Measurements from ENCODE around the gene MPPED2.

MPPED2 gene, protein sequence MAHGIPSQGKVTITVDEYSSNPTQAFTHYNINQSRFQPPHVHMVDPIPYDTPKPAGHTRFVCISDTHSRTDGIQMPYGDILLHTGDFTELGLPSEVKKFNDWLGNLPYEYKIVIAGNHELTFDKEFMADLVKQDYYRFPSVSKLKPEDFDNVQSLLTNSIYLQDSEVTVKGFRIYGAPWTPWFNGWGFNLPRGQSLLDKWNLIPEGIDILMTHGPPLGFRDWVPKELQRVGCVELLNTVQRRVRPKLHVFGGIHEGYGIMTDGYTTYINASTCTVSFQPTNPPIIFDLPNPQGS

DNA sequence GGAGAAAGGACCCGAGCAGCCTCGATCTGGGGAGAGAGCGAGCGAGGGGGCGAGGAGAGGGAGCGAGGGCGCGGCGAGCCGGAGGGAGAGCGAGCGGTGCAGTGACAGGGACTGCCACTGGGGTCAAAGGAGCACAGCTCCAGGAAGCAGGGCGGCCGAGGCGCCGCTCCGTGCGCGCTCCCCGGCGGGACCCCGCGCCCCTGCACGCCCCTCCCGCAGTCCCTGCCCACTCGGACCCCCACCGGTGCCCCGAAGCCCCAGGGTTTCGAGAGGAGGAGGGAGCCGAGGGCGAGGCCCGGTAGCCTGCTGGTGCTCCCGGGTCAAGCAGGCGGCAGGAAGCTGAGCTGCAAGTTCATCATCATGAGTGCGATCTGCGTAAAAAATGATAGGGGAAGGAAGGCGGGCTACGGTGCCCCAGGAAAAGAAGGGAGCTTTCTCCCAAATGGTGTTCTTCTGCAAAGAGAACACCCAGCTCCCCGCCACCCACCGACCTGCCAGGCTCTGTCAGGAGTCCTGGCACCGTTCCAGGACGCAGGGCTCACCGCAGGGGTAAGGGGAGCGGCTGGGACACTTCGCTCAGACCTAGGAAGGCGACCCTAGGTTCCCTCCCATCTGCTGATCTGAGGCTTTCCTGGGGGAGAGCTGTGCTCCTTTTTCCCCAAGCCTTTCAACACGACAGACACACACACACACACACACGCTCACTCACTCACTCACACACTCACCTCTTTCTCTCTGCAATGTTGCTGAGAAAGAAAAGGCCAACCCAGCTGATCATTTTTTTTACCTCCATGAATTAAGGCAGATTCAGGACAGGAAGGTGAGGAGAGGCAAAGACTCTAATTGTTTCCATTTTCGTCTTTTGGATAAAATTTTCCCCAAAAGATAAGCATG lies at the start of gene MPPED2:
Gene MPPED2 (minus strand): TSS at position 103 of the 894 bp plus-strand sequence. CDS start 5,980 bp downstream, outside the sequence.
- intact Hi-C loops (cut with DNase I): no loop called here
- peak; percentile 7 to 76 (median 56) for DNase-seq

GRCh38 chr11:30635401-30635989 lies 49.3 kb upstream of the MPPED2 start:
- peak; percentile 76 to 98 (median 92) for DNase-seq
- intact Hi-C loops (cut with DNase I): no loop called here

DNA sequence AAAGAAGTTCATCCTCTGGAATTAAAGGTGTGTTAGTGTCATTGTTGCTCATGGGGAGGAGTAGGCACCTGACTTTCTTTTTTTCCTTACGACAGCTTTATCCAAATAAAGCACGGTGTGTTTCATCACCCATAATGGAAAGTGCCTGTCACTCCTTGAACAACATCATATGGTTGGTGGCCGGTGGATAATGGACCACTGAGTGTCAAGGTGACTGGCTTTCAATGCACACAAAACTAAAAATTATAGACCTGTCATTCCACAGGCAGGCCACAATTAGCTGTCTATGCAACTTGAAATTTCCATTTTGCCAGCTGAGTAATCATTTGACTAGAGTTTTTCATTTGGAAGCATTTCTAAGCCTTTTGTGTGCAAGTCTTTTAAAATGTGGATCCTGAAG lies 45.0 kb upstream of the MPPED2 start:
- DNase-seq: no peak
- intact Hi-C loops (cut with DNase I): no loop called here

DNA sequence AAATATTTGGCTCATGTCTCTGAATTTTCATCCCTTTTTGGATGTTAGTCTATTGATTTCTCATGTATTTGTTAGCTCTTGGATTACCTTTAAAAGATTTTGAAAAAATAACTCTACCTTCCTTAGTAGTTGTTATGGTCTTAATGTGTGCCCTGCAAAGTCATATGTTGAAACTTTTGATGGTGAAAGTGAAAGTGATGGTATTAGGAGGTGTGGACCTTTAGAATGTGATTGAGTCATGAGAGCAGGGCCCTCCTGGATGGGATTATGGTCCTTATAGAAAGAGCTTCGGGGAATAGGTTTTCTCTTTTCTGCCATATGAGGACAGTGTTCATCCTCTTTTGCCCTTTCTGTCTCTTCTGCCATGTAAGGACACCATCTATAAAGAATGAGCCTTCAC lies 33.6 kb upstream of the MPPED2 start:
- no peak for DNase-seq
- intact Hi-C loops (cut with DNase I): no loop called here

DNA sequence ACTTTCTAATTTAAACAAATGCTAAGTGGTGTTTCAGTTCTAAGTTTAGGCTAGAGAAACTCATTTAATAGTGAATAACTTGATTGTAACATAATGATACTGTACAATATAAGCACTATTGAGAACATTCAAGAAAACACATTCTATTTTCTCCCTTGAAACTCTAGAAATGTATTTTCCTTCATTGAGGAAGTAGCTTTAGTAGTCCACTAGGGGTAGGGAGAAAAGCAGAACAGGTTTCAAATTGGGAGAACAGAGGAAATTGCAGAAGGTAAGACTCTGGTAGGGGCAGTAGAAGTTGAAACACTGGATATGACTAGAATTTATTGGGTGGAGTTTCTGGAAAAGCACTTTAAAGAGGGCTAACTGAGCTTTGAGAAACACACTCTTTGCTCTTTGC lies 31.6 kb upstream of the MPPED2 start:
- no peak for DNase-seq

GRCh38 chr11:30610628-30611027 lies 24.5 kb upstream of the MPPED2 start:
- intact Hi-C loops (cut with DNase I): no loop called here
- no peak for DNase-seq

More for the DNA sequence above, 31.6 kb upstream of the MPPED2 start:
- intact Hi-C loops (cut with DNase I): no loop called here

DNA sequence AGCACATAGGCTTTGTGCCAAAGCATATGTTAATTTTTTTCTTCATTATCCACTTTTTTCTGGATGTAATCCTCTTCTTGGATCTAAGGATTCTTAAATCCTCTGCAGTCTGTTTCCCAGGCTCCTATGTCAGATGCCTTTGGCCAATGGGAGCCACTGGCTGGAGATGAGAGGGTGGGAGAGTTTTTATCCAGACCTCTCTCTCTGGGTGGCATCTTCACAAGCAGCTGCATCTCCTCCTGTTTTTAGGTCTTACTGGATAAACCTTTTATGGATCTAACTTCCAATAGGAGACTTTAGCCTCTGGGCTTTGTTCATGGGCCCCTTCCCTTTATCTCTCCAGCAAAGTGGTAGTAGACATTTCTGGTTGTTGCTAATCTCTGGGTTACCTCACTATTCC lies 22.4 kb upstream of the MPPED2 start:
- intact Hi-C loops (cut with DNase I): no loop called here
- no peak for DNase-seq

DNA sequence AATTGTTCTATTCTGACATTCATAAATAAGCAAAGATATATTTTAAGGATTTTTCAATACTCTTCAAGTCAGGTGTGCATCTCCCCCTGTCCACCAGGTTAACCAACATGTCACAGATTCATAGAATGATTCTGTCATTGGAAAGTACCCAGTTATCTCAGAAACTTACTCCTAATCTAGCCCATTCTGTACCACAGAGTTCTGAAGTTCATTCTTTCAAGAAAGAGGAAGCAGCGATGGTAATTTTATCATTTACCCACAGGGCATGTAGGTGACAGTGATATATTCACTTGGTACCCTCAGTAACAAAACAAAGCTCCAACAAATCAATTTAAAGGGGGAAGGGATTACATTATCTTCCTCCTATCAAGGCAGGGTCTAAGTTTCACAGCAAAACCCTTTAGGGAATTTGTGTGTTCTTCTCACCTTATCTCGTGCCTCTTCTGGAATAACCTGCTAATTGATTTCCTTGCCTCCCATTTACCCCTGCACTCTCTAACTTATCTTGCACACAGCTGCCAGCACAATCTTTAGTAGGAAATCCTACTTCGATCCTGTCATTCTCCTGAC lies 19.0 kb upstream of the MPPED2 start:
- DNase-seq: no peak
- intact Hi-C loops (cut with DNase I): no loop called here

DNA sequence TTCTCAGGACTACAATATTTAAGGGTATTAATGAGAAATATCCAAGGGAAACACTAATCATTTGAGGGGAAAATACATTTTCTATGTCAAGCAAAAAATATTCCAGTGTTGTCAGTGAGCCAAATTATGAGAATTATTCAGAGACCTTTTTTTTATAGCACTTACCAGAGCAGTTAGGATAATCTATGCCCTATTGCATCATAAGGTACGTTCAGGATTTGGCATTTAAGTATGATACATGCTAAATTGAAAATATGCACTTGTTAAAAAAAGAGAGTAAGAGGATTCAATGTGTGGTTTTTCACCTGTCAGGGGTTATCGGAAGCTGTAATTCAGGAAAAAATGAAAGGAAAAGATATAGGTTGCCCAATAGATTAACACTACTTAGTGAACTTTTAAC lies 17.2 kb upstream of the MPPED2 start:
- intact Hi-C loops (cut with DNase I): no loop called here
- no peak for DNase-seq

DNA sequence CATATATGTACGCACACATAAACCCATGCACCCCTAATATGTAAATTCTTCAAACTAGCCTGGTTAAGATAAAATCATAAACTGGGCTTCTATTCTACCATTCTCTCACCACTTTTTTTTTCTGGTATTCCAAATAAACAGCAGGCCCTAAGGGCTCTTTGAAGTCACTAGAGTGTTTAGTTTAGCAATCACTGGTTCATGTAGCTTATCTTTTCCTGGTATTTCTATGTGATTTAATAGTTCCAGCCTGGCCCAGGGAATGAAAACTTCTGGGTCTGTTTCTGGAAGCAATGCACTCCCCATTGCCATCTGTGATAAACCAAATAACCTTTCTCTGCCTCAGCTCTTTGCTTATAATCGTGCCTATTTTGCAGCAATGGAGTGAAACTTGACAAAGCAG lies 10.7 kb upstream of the MPPED2 start:
- no peak for DNase-seq
- intact Hi-C loops (cut with DNase I): no loop called here

GRCh38 chr11:30595934-30596333 lies 9.8 kb upstream of the MPPED2 start:
- DNase-seq: no peak
- intact Hi-C loops (cut with DNase I): no loop called here

DNA sequence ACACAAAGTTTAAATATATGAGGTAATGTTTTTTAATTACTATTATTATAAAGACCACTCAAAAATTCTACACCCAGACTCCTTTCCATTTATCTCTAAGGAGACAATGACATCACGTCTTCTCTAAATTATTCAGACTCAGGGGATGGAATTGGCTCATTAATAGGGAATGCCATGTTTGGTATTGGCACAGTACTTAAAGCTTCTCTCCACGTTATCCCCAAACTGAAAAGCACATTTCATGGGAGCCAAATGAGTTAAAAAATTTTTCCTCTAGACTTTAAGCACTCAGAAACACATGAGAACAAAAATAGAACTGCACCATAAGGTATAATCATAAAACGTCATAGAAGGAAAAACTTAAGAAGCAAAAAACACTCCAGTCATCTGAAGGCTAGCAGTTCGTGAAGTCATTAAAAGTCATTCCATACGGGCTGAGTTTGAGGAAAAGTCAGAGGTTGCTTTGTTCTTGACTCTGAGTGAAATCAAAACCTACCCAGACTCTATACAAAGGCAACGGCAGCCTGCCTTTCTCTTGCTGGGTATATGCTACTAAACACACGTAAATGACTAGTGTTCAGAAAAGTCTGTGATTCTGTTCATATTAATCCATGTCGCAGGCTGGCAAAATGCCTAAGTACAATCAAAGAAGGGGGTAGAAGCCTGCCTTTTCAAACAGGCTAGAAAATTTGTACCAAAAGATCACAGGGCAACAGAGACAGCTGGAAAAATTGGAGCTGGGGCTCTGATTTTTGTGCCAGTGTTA lies 8.7 kb upstream of the MPPED2 start:
- DNase-seq: peak in 1 of 42 donors; percentile 5
- intact Hi-C loops (cut with DNase I): no loop called here

- DNase-seq: no peak
- intact Hi-C loops (cut with DNase I): no loop called here
Measured at GRCh38 chr11:30587269-30587812, 1.2 kb upstream of the MPPED2 start.

DNA sequence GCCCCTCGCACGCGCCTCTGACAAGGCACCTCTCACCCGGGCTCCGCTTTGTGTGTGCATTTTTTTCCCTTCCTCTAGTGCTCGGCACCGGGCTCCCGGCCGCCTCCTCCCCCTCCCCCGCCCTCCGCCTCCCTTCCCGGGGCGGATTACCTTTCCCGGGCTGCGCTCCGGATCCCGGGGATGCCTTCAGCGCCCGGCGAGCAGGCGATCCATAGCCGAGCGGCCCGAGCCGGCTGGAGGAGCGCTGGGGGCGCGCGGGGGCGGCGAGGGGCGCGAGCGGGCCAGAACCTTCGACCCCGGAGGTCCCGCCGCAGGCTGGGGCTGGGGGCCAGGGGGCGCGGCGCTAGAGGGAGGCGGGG lies 282 bp downstream of the MPPED2 start:
- intact Hi-C loops (cut with DNase I): no loop called here
- peak in 34 of 42 donors; percentile 25 to 76 (median 55) for DNase-seq

DNA sequence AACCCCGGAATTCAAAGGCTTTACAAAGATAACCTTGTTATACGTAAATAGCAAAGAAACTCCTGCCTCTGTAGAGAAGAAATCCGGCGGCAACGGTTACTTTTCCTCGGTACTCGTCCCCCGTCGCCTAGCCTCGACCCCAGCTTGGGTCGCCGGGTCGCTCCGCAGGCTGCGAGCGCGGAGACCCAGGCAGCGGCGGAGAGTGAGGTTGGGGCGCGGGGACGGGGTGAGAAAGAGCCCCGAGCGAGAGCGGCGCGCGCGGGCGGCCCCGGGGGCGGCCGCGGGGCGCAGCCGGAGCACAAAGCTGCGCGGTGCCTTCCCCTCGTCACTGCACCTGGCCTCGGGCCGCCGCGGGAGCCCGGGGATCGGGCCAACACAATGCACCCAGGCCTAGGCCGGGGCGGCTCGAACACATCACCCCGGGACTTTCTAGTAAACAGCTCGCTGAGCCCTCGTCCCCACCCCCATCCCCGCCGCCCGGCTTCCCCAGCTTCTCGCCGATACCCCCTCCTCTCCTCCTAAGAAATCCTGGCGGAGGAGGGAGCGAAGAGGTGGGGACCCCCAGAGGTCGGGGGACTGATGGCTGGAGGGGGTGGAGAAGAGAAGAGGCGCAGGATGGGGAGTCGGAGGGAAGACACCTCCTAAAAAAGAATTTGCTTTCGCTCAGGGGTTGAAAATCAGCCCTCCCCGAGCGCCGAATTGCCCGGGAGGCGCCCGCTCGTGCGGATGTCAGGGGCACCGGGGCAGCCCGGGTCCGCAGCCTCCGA lies 845 bp downstream of the MPPED2 start:
- intact Hi-C loops (cut with DNase I): no loop called here
- peak in 40 of 42 donors; percentile 12 to 74 (median 58) for DNase-seq

- peak in 37 of 42 donors; percentile 1 to 70 (median 29) for DNase-seq
- intact Hi-C loops (cut with DNase I): no loop called here
Measured at GRCh38 chr11:30583476-30584280, 2.5 kb downstream of the MPPED2 start.

GRCh38 chr11:30582726-30583125 lies 3.4 kb downstream of the MPPED2 start:
- intact Hi-C loops (cut with DNase I): no loop called here

More at GRCh38 chr11:30582726-30583125, 3.4 kb downstream of the MPPED2 start:
- DNase-seq: no peak

Data from head of caudate nucleus (tissue), 42 donors.